Measurements from ENCODE around the gene MRPL24.

DNA sequence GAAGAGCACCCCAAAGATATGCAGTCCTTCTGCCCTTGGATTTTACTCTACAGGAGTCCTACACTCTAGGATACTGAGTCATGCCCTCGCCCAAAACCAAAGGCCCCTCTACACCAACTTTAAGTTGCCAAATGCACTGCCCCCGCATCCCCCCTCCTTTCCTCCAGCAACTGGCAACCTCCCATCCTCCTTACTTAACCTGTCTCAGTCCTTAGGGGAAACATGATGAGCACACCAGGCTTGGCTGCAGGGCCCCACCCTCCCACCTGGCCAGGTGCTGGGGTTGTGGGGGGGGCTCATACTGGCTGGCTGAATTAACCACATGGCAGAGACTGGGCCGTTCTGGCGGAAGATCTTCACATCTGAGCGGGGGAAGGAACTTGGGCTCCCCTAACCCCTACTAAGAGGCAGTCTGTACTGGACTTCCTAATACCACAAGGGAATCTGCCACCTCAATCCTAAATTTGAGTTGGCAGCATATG, 9.3 kb upstream of the MRPL24 start:
- TF ChIP-seq, protein P1, sequence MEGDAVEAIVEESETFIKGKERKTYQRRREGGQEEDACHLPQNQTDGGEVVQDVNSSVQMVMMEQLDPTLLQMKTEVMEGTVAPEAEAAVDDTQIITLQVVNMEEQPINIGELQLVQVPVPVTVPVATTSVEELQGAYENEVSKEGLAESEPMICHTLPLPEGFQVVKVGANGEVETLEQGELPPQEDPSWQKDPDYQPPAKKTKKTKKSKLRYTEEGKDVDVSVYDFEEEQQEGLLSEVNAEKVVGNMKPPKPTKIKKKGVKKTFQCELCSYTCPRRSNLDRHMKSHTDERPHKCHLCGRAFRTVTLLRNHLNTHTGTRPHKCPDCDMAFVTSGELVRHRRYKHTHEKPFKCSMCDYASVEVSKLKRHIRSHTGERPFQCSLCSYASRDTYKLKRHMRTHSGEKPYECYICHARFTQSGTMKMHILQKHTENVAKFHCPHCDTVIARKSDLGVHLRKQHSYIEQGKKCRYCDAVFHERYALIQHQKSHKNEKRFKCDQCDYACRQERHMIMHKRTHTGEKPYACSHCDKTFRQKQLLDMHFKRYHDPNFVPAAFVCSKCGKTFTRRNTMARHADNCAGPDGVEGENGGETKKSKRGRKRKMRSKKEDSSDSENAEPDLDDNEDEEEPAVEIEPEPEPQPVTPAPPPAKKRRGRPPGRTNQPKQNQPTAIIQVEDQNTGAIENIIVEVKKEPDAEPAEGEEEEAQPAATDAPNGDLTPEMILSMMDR (IDR thresholded peaks at IDR 0.05; ENCODE audit: control extremely low read depth in 1 of 3, insufficient read depth in 1 of 3, low read depth in 1 of 3, low read length in 3 of 3), result no peak
- TF ChIP-seq ASH2L (IDR thresholded peaks at IDR 0.05; ENCODE audit: low read length), result no peak
- TF ChIP-seq KDM5A (IDR thresholded peaks at IDR 0.05; ENCODE audit: low read length), result no peak
- TF ChIP-seq, protein P2, sequence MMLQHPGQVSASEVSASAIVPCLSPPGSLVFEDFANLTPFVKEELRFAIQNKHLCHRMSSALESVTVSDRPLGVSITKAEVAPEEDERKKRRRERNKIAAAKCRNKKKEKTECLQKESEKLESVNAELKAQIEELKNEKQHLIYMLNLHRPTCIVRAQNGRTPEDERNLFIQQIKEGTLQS (IDR thresholded peaks at IDR 0.05; ENCODE audit: insufficient read depth, low read depth, low read length), result no peak

Measured in H1 (cell line).